KMS-11 (cell line): Measurements from ENCODE around the gene CCDC183.

ENCODE experiments used
- H2AFZ ChIP-seq: fragments of 200-600 bp; sonication (generic); 2 replicates; pipeline ENCODE4 v1.6.1; 2016; ENCODE audit warnings: antibody characterized with exemption, mixed run types, low read depth
- H3K27ac ChIP-seq: fragments of 200-600 bp; sonication (generic); 2 replicates; pipeline ENCODE4 v1.6.1; 2016; ENCODE audit warnings: mild to moderate bottlenecking, mixed run types
- H3K27me3 ChIP-seq: fragments of 200-600 bp; sonication (generic); 2 replicates; pipeline ENCODE4 v1.6.1; 2017; ENCODE audit warnings: mild to moderate bottlenecking, low read depth, mixed run types, moderate library complexity; ENCODE audit not compliant: insufficient read depth
- H3K36me3 ChIP-seq: fragments of 200-600 bp; sonication (generic); 2 replicates; pipeline ENCODE4 v1.6.1; 2017; ENCODE audit warnings: mild to moderate bottlenecking, mixed run types; ENCODE audit not compliant: insufficient read depth
- H3K4me1 ChIP-seq: fragments of 200-600 bp; sonication (generic); 2 replicates; pipeline ENCODE4 v1.6.1; 2016; ENCODE audit warnings: mild to moderate bottlenecking, low read depth, mixed run types; ENCODE audit not compliant: poor library complexity, severe bottlenecking
- H3K4me2 ChIP-seq: fragments of 200-600 bp; sonication (generic); 2 replicates; pipeline ENCODE4 v1.7.0; 2016; ENCODE audit warnings: mild to moderate bottlenecking, mixed run types
- H3K4me3 ChIP-seq: fragments of 200-600 bp; sonication (generic); IDR thresholded peaks from 2 replicates; pipeline ENCODE4 v1.6.1; 2017; ENCODE audit warnings: low read depth, low read length, mixed read lengths; ENCODE audit not compliant: insufficient read depth
- H3K79me2 ChIP-seq: fragments of 200-600 bp; sonication (generic); 2 replicates; pipeline ENCODE4 v1.6.1; 2016; ENCODE audit warnings: low read depth, mixed run types; ENCODE audit not compliant: insufficient read depth
- H3K9ac ChIP-seq: fragments of 200-600 bp; sonication (generic); 2 replicates; pipeline ENCODE4 v1.6.1; 2016; ENCODE audit warnings: mild to moderate bottlenecking, mixed run types
- H4K20me1 ChIP-seq: fragments of 200-600 bp; sonication (generic); 2 replicates; pipeline ENCODE4 v1.6.1; 2016; ENCODE audit warnings: mild to moderate bottlenecking, mixed run types; ENCODE audit not compliant: insufficient read depth
- CTCF ChIP-seq: fragments of 200-600 bp; sonication (generic); conservative IDR thresholded peaks from 2 replicates; pipeline ENCODE4 v1.6.1; 2017; ENCODE audit warnings: low read depth, mild to moderate bottlenecking, antibody characterized with exemption, low read length, moderate library complexity, mixed read lengths

The CCDC183 gene

DNA sequence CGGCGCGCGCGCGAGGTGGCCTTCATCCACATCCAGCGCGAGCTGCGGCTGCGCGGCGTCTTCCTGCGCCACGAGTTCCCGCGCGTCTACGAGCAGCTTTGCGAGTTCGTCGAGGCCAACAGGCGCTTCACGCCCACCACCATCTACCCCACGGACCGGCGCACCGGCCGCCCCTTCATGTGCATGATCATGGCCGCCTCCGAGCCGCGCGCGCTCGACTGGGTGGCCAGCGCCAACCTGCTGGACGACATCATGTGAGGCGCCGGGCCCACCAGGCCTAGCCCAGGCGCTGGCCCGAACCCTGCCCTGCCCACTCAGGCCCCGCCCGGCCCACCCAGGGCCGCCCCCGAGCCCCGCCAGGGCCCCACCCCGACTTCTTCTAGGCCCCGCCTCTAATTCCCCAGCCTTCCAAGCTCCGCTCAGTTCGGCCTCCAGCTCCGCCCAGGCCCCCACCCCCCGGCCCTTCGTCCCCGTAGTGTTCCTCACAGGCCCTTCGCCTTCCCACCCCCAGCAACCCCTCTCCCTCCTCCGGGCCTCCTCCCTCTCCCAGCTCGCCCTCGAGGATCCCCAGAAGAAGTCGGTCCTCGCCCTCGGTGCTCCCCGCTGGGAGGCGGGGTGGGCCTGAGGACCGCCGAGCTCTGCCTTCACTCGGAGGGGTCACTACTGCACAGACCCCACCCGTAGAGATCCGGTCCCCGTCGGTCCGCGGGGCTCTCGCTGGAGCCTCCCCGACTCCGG, 51.1 kb downstream of the CCDC183 start:
- no peaks in the 10 kb centered on the region for H3K27me3 ChIP-seq
- no peak for TF ChIP-seq CTCF
- no peaks in the 10 kb centered on the region for H4K20me1 ChIP-seq
- H3K79me2 ChIP-seq = no peaks in the 10 kb centered on the region
- no peak overlapping the region for H3K27ac ChIP-seq
- peaks cover 14% of the 10 kb centered on the region for H3K4me1 ChIP-seq
- H3K4me2 ChIP-seq = peak overlapping the region; percentile 76; the same call in 1 of the 2 replicates
- H3K4me3 ChIP-seq = no peak overlapping the region
- no peaks in the 10 kb centered on the region for H3K36me3 ChIP-seq
- peak overlapping the region; percentile 45 for H2AFZ ChIP-seq
- no peak overlapping the region for H3K9ac ChIP-seq

- no peaks in the 10 kb centered on the region for H3K79me2 ChIP-seq
These were observed 51.8 kb downstream of the CCDC183 start for GRCh38 chr9:136847826-136848392.

GRCh38 chr9:136848393-136849037, 52.4 kb downstream of the CCDC183 start:
- Histone ChIP-seq H3K4me2 (peak overlapping the region; percentile 76), H3K4me3 (no peak overlapping the region), H3K4me1 (peaks cover 9% of the 10 kb centered on the region), H3K36me3 (no peaks in the 10 kb centered on the region), H3K27ac (peak overlapping the region; percentile 44; the same call in 1 of the 2 replicates), H3K79me2 (no peaks in the 10 kb centered on the region), H2AFZ (peak overlapping the region; percentile 45), H4K20me1 (no peaks in the 10 kb centered on the region), H3K27me3 (no peaks in the 10 kb centered on the region), H3K9ac (peak overlapping the region; percentile 55; the same call in 1 of the 2 replicates)
- no peak for TF ChIP-seq CTCF

More at GRCh38 chr9:136847826-136848392, 51.8 kb downstream of the CCDC183 start:
- Histone ChIP-seq H3K9ac (peak overlapping the region; percentile 55; the same call in 1 of the 2 replicates), H4K20me1 (no peaks in the 10 kb centered on the region), H3K36me3 (no peaks in the 10 kb centered on the region), H2AFZ (peak overlapping the region; percentile 45), H3K4me1 (peaks cover 14% of the 10 kb centered on the region), H3K4me2 (peak overlapping the region; percentile 76), H3K27me3 (no peaks in the 10 kb centered on the region), H3K27ac (peak overlapping the region; percentile 44; the same call in 1 of the 2 replicates), H3K4me3 (no peak overlapping the region)
- no peak for TF ChIP-seq CTCF

- H3K36me3 ChIP-seq = no peaks in the 10 kb centered on the region
- H3K27ac ChIP-seq = peak within 1 kb of the TSS; percentile 44; the same call in 1 of the 2 replicates
- H3K27me3 ChIP-seq = no peaks in the 10 kb centered on the region
- no peak for TF ChIP-seq CTCF
- H3K79me2 ChIP-seq = no peaks in the 10 kb centered on the region
- peaks cover 2% of the 10 kb centered on the region for H3K4me1 ChIP-seq
- H3K4me2 ChIP-seq = peak within 1 kb of the TSS; percentile 85
- no peaks in the 10 kb centered on the region for H4K20me1 ChIP-seq
- H3K4me3 ChIP-seq = no peak within 1 kb of the TSS
- peak within 1 kb of the TSS; percentile 55; the same call in 1 of the 2 replicates for H3K9ac ChIP-seq
- H2AFZ ChIP-seq = peak within 1 kb of the TSS; percentile 77
These were observed 53.2 kb downstream of the CCDC183 start, which contains the start of gene PHPT1 for GRCh38 chr9:136849038-136849959. Gene PHPT1 (plus strand): TSS chr9:136849409. CDS start chr9:136849431, 22 bp downstream.
